GM03348 (cell line): ENCODE results near the gene PLEKHM3.

Experiments
- DNase-seq: peaks from one replicate; pipeline ENCODE4 v3.0.0; 2012; ENCODE audit warnings: low spot score

PLEKHM3 gene

GRCh38 chr2:207990784-207991183 lies 34.5 kb downstream of the PLEKHM3 start:
- DNase-seq: no peak

- no peak for DNase-seq
Observed at GRCh38 chr2:207988975-207989374, 36.4 kb downstream of the PLEKHM3 start.

GRCh38 chr2:207987025-207987716 lies 38.2 kb downstream of the PLEKHM3 start:
- DNase-seq: no peak

- no peak for DNase-seq
Observed at GRCh38 chr2:207984765-207985480, 40.4 kb downstream of the PLEKHM3 start.

- no peak for DNase-seq
Observed at GRCh38 chr2:207983641-207984042, 41.7 kb downstream of the PLEKHM3 start.

- DNase-seq: no peak
Observed at GRCh38 chr2:207978177-207978948, 47.0 kb downstream of the PLEKHM3 start.

- no peak for DNase-seq
Observed at GRCh38 chr2:207975921-207976320, 49.4 kb downstream of the PLEKHM3 start.

GRCh38 chr2:207974216-207974605 lies 51.1 kb downstream of the PLEKHM3 start:
- DNase-seq: no peak

- DNase-seq: no peak
Observed at GRCh38 chr2:207970826-207971180, 54.5 kb downstream of the PLEKHM3 start.

GRCh38 chr2:207970147-207970825 lies 55.0 kb downstream of the PLEKHM3 start:
- DNase-seq: no peak

GRCh38 chr2:207969249-207969648 lies 56.1 kb downstream of the PLEKHM3 start:
- DNase-seq: no peak

GRCh38 chr2:207967121-207967520 lies 58.2 kb downstream of the PLEKHM3 start:
- no peak for DNase-seq

- DNase-seq: no peak
Observed at GRCh38 chr2:207960911-207961310, 64.4 kb downstream of the PLEKHM3 start.

GRCh38 chr2:207960090-207960489 lies 65.2 kb downstream of the PLEKHM3 start:
- no peak for DNase-seq

GRCh38 chr2:207956771-207957170 lies 68.6 kb downstream of the PLEKHM3 start:
- no peak for DNase-seq

GRCh38 chr2:207955456-207955855 lies 69.9 kb downstream of the PLEKHM3 start:
- no peak for DNase-seq

GRCh38 chr2:207953354-207953753 lies 72.0 kb downstream of the PLEKHM3 start:
- DNase-seq: no peak

GRCh38 chr2:207952564-207953345 lies 72.6 kb downstream of the PLEKHM3 start:
- no peak for DNase-seq

- DNase-seq: no peak
Observed at GRCh38 chr2:207951734-207952470, 73.4 kb downstream of the PLEKHM3 start.

GRCh38 chr2:207950761-207951114 lies 74.6 kb downstream of the PLEKHM3 start:
- DNase-seq: no peak
